Measurements from ENCODE around the gene HSPA12B.

HSPA12B gene

GRCh38 chr20:3749689-3750531, 17.4 kb downstream of the HSPA12B start:
- DNase-seq = no peak

- DNase-seq = no peak
These were observed 18.8 kb downstream of the HSPA12B start for GRCh38 chr20:3751305-3751674.

- DNase-seq = no peak
These were observed 19.3 kb downstream of the HSPA12B start for GRCh38 chr20:3751675-3752385.

- DNase-seq = no peak
These were observed 19.9 kb downstream of the HSPA12B start for GRCh38 chr20:3752386-3752759.

- peak; percentile 8 for DNase-seq
These were observed 20.6 kb downstream of the HSPA12B start for GRCh38 chr20:3753098-3753497.

- DNase-seq = no peak
These were observed 21.2 kb downstream of the HSPA12B start for GRCh38 chr20:3753501-3754275.

GRCh38 chr20:3754276-3754630, 21.8 kb downstream of the HSPA12B start:
- DNase-seq = no peak

- DNase-seq = no peak
These were observed 22.8 kb downstream of the HSPA12B start for GRCh38 chr20:3755269-3755668.

- DNase-seq = no peak
These were observed 23.5 kb downstream of the HSPA12B start for GRCh38 chr20:3755814-3756480.

- DNase-seq = no peak
These were observed 24.8 kb downstream of the HSPA12B start for GRCh38 chr20:3757268-3757667.

GRCh38 chr20:3758566-3758965, 26.1 kb downstream of the HSPA12B start:
- DNase-seq = no peak

GRCh38 chr20:3759316-3759823, 26.9 kb downstream of the HSPA12B start:
- DNase-seq = no peak

GRCh38 chr20:3759884-3760283, 27.4 kb downstream of the HSPA12B start:
- DNase-seq = no peak

GRCh38 chr20:3760655-3761348, 28.3 kb downstream of the HSPA12B start:
- DNase-seq = no peak

- no peak for DNase-seq
These were observed 31.5 kb downstream of the HSPA12B start for GRCh38 chr20:3763671-3764601.

- DNase-seq = no peak
These were observed 32.2 kb downstream of the HSPA12B start for GRCh38 chr20:3764659-3765058.

GRCh38 chr20:3765171-3765882, 32.8 kb downstream of the HSPA12B start:
- DNase-seq = no peak

- no peak for DNase-seq
These were observed 34.1 kb downstream of the HSPA12B start for GRCh38 chr20:3766422-3767109.

- no peak for DNase-seq
These were observed 34.6 kb downstream of the HSPA12B start for GRCh38 chr20:3767110-3767426.

Measured in NCI-H774 (cell line).